Measurements from ENCODE around the gene VCX3B. TPM values are rescaled to one million over a fixed set of nuclear protein-coding genes. Genes with fewer than 3 reads are reported as not detected.

The VCX3B gene
- total and polyA plus RNA-seq, 2 of the 8 experiments (the other 6 are each of a cell fraction or from before 2014, with no cell fraction given), result not detected

DNA sequence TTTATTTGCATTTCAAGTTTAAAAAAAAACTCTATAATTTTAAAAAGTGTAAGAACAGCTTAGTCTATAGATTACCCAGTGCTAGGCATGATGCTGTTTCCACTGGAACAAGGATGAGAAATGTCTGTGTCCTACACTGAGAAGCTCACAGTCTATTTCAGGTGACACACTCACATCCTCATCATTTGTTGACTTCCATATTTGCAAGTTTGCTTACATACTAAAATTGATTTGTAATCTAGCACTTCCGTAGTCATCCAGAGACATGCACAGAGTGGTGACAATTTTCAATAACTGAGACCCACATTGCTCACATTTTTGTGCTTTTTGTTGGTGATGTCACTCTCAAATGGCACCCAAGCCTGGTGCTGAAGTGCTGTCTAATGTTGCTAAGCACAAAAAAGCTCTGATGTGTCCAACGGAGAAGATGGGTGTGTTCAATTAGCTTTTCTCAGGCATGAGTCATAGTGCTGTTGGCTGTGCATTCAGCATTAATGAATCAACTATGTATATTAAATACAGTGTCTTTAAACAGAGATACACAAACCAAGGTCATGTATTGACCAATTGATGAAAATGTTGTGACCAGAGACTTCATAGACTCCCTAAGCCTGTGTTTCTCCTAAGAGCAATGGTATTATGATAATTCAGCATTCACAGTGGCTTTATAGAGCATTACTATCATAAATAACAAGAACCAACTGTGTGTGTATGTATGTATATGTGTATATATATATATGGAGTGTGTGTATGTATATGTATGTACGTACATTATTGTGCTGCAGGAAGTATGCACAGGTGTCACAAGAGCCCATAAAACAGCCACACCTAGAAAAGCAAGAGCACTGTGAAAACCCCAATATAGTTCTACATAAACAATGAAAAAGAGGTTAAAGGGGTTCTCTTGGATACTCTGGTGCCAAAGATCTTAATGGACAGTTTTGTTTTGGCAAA, 31.2 kb upstream of the VCX3B start:
- Histone ChIP-seq H3K79me2 (ENCODE audit: control insufficient read depth in 1 of 2, insufficient read depth in 2 of 2, low read length in 2 of 2) (no peaks in the 10 kb centered on the region), H3K14ac (ENCODE audit: insufficient read length) (no peak overlapping the region), H3K4ac (replicated peaks; ENCODE audit: insufficient read length, low read depth, low read length) (no peak overlapping the region), H4K20me1 (replicated peaks in 1 of 2; ENCODE audit: control insufficient read depth in 1 of 2, insufficient read depth in 2 of 2, low read length in 2 of 2) (no peaks in the 10 kb centered on the region), H2BK12ac (ENCODE audit: low read depth, low read length) (no peak overlapping the region), H4K5ac (ENCODE audit: insufficient read length, low read depth, low read length) (no peak overlapping the region), H3K4me2 (ENCODE audit: insufficient read depth in 1 of 2, low read depth in 2 of 2, low read length in 2 of 2) (no peak overlapping the region), H2BK5ac (ENCODE audit: low read depth, low read length) (no peak overlapping the region), H3K9ac (replicated peaks in 1 of 4; ENCODE audit: extremely low read depth in 1 of 4, low read depth in 3 of 4, low read length in 3 of 4) (no peak overlapping the region), H3K23me2 (ENCODE audit: low read depth, low read length) (no peaks in the 10 kb centered on the region), H2BK20ac (ENCODE audit: low read length) (no peak overlapping the region), H4K91ac (replicated peaks; ENCODE audit: insufficient read length, low read length) (no peak overlapping the region), H3K79me1 (ENCODE audit: low read depth, low read length) (no peaks in the 10 kb centered on the region), H2BK120ac (replicated peaks; ENCODE audit: low read depth, low read length) (no peak overlapping the region), H3K27ac (ENCODE audit: low read depth, low read length) (no peak overlapping the region), H2AFZ (ENCODE audit: low read length) (no peak overlapping the region), H3K9me3 (ENCODE audit: insufficient read depth in 2 of 2, low read depth in 1 of 2, low read length in 1 of 2) (no peaks in the 10 kb centered on the region), H3K36me3 (ENCODE audit: control insufficient read depth in 2 of 4, insufficient read depth in 4 of 4, low read length in 3 of 4) (no peaks in the 10 kb centered on the region), H4K8ac (ENCODE audit: extremely low read depth, insufficient read depth, low read length) (no peak overlapping the region), H2AK5ac (ENCODE audit: low read depth, low read length) (no peak overlapping the region), H3K4me1 (replicated peaks in 1 of 4; ENCODE audit: control insufficient read depth in 3 of 4, insufficient read depth in 4 of 4, low read length in 3 of 4) (no peaks in the 10 kb centered on the region), H3K18ac (ENCODE audit: extremely low read depth, low read length) (no peak overlapping the region), H3K23ac (ENCODE audit: insufficient read length) (no peak overlapping the region), H3K4me3 (ENCODE audit: extremely low read depth in 1 of 4, insufficient read depth in 2 of 4, low read depth in 3 of 4, low read length in 4 of 4) (no peak overlapping the region), H2BK15ac (ENCODE audit: low read length) (no peak overlapping the region), H3K27me3 (replicated peaks in 1 of 4; ENCODE audit: control insufficient read depth in 3 of 4, extremely low read depth in 1 of 4, insufficient read depth in 3 of 4, low read length in 3 of 4) (no peaks in the 10 kb centered on the region), H3K56ac (replicated peaks; ENCODE audit: insufficient read length, low read depth, low read length) (no peak overlapping the region)
- ChIA-PET CTCF (ENCODE audit: partially characterized antibody) (no interaction called here), POLR2A (ENCODE audit: partially characterized antibody) (no interaction called here)
- no peak for DNase-seq (ENCODE audit: low read depth in 1 of 2, low spot score in 2 of 2)
- FAIRE-seq, result no peak
- WGBS, 2 experiments (ENCODE audit: extremely low coverage in 1 of 2, insufficient coverage in 1 of 2, insufficient read length in 1 of 2, insufficient replicate concordance in 2 of 2, low coverage in 1 of 2, low lambda C conversion rate in 2 of 2, missing lambda C conversion rate in 1 of 2), result 88% methylated on average over 2 of the region's 3 CpGs; no CpG with 5 or more reads in 1 of the 2 experiments
- no peak for TF ChIP-seq TAF7 (optimal IDR thresholded peaks at IDR 0.05; ENCODE audit: borderline replicate concordance, low read depth, low read length)
- TF ChIP-seq RFX5 (IDR thresholded peaks at IDR 0.05; ENCODE audit: borderline replicate concordance, low read depth, low read length), result no peak
- TF ChIP-seq PHF8 (conservative IDR thresholded peaks at IDR 0.05; ENCODE audit: low read depth, low read length), result no peak
- TF ChIP-seq JUND (IDR thresholded peaks at IDR 0.05; ENCODE audit: low read length), result no peak
- no peak for TF ChIP-seq SIRT6 (IDR thresholded peaks at IDR 0.05; ENCODE audit: low read length)
- no peak for TF ChIP-seq TEAD4 (IDR thresholded peaks at IDR 0.05; ENCODE audit: low read depth, low read length)
- TF ChIP-seq, protein P1, sequence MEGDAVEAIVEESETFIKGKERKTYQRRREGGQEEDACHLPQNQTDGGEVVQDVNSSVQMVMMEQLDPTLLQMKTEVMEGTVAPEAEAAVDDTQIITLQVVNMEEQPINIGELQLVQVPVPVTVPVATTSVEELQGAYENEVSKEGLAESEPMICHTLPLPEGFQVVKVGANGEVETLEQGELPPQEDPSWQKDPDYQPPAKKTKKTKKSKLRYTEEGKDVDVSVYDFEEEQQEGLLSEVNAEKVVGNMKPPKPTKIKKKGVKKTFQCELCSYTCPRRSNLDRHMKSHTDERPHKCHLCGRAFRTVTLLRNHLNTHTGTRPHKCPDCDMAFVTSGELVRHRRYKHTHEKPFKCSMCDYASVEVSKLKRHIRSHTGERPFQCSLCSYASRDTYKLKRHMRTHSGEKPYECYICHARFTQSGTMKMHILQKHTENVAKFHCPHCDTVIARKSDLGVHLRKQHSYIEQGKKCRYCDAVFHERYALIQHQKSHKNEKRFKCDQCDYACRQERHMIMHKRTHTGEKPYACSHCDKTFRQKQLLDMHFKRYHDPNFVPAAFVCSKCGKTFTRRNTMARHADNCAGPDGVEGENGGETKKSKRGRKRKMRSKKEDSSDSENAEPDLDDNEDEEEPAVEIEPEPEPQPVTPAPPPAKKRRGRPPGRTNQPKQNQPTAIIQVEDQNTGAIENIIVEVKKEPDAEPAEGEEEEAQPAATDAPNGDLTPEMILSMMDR (IDR thresholded peaks at IDR 0.05; ENCODE audit: control extremely low read depth in 1 of 3, insufficient read depth in 1 of 3, low read depth in 1 of 3, low read length in 3 of 3), result no peak
- TF ChIP-seq POLR2AphosphoS5 (IDR thresholded peaks at IDR 0.05; ENCODE audit: low read depth, low read length), result no peak
- no peak for TF ChIP-seq ASH2L (IDR thresholded peaks at IDR 0.05; ENCODE audit: low read length)
- no peak for TF ChIP-seq MAFK (IDR thresholded peaks at IDR 0.05; ENCODE audit: low read depth, low read length)
- no peak for TF ChIP-seq TCF12 (IDR thresholded peaks at IDR 0.05; ENCODE audit: low read depth, low read length)
